CD4-positive, alpha-beta T cell (primary cell): ENCODE data around the gene LRIT2. TPM values are rescaled to one million over a fixed set of nuclear protein-coding genes. Genes with fewer than 3 reads are reported as not detected.
A peak's percentile ranks its signal among the peaks of the same experiment; 100 is the strongest.
"Not testable (repeated sequence)": the region's sequence is repeated elsewhere in the genome, so short reads cannot be mapped to it uniquely, and the experiment has no call there.

Experiments used
- ATAC-seq: fragments of 200-7000 bp; cut with Tn5 transposase; one replicate; pipeline ENCODE4 v1.10.0; 2022; ENCODE audit warnings: mild to moderate bottlenecking; ENCODE audit not compliant: poor library complexity
- CTCF ChIA-PET: fragments of 350-600 bp; sonication (Branson Sonifier 250); formaldehyde crosslinking; loops from one replicate; lab custom pipeline; 2021; ENCODE audit warnings: antibody characterized with exemption, inconsistent platforms; lab: Charles Lee
- POLR2A ChIA-PET: fragments of 350-600 bp; sonication (Branson Sonifier 250); formaldehyde crosslinking; loops from one replicate; lab custom pipeline; 2021; ENCODE audit warnings: antibody characterized with exemption, inconsistent platforms; lab: Charles Lee
- DNase-seq, 14 experiments: peaks; one replicate each; pipeline ENCODE4 v3.0.0-alpha.2; 2013 to 2020; ENCODE audit warnings: mixed read lengths in 2 of 14
- H3K27ac ChIP-seq, 2 donors: one replicate each; pipeline versions ENCODE4 v1.5.1 to v1.7.0; 2013; ENCODE audit warnings: low read length in 2 of 2, low read depth in 1 of 2, mild to moderate bottlenecking in 1 of 2
- H3K27me3 ChIP-seq, 2 experiments: 1 replicate in 1 of 2; 2 replicates in 1 of 2; pipeline versions ENCODE4 v1.6.1 to v1.7.0; 2013; ENCODE audit warnings: low read length in 2 of 2, control low read depth in 1 of 2, mild to moderate bottlenecking in 1 of 2, moderate library complexity in 1 of 2; ENCODE audit not compliant: insufficient read depth in 2 of 2, control insufficient read depth in 1 of 2
- H3K36me3 ChIP-seq: one replicate; pipeline ENCODE4 v1.6.1; 2013; ENCODE audit warnings: low read length, control low read depth; ENCODE audit not compliant: insufficient read depth
- H3K4me1 ChIP-seq: one replicate; pipeline ENCODE4 v1.6.1; 2013; ENCODE audit warnings: low read length, control low read depth; ENCODE audit not compliant: insufficient read depth
- H3K4me3 ChIP-seq: one replicate; pipeline ENCODE4 v1.5.1; 2013; ENCODE audit warnings: mild to moderate bottlenecking, low read length, moderate library complexity
- H3K9me3 ChIP-seq, 2 experiments: 1 replicate in 1 of 2; 2 replicates in 1 of 2; pipeline versions ENCODE4 v1.6.1 to v1.7.0; 2013; ENCODE audit warnings: low read length in 2 of 2, mild to moderate bottlenecking in 2 of 2, control low read depth in 1 of 2, moderate library complexity in 1 of 2; ENCODE audit not compliant: control insufficient read depth in 1 of 2, insufficient read depth in 1 of 2
- H3K27ac Mint-ChIP-seq: one replicate; pipeline ENCODE4 v1.8.0; 2020; ENCODE audit warnings: mixed read lengths
- H3K27me3 Mint-ChIP-seq: one replicate; pipeline ENCODE4 v1.8.0; 2021; ENCODE audit warnings: mixed read lengths
- H3K36me3 Mint-ChIP-seq: one replicate; pipeline ENCODE4 v1.8.0; 2021; ENCODE audit warnings: low read depth, mixed read lengths
- H3K4me1 Mint-ChIP-seq: one replicate; pipeline ENCODE4 v1.8.0; 2021; ENCODE audit warnings: low read depth, mixed read lengths
- H3K4me3 Mint-ChIP-seq: one replicate; pipeline ENCODE4 v1.8.0; 2020; ENCODE audit warnings: mild to moderate bottlenecking, mixed read lengths
- H3K9me3 Mint-ChIP-seq: one replicate; pipeline ENCODE4 v1.8.0; 2020; ENCODE audit warnings: mixed read lengths
- CTCF ChIP-seq: fragments of 200-600 bp; IDR thresholded peaks from one replicate; pipeline ENCODE4 v1.8.0; 2022; ENCODE audit warnings: antibody characterized with exemption, mild to moderate bottlenecking
- intact Hi-C, 2 experiments: fragments of 100-400 bp; cut with DNase I in 1 of 2; cut with micrococcal nuclease in 1 of 2; formaldehyde crosslinking; loops; one replicate each; pipeline versions ENCODE4 v1.15.1 to v1.9.0; 2023 to 2025; cut with DNase I, micrococcal nuclease
- total RNA-seq, 174 experiments: library from RNA in 2 of 174; stranded (reverse) in 2 of 174; gene quantifications; one replicate each; pipeline ENCODE4 v1.2.3 and lab custom pipeline; 2021 to 2026

Gene LRIT2
- total RNA-seq, 2 experiments from 2014 or later: not detected

GRCh38 chr10:84181631-84182030 is 43.7 kb downstream of the LRIT2 start:
- Mint-ChIP-seq H3K27ac (no peak overlapping the region), H3K4me1 (peaks cover 9% of the 10 kb centered on the region), H3K36me3 (no peaks in the 10 kb centered on the region), H3K27me3 (no peaks in the 10 kb centered on the region), H3K4me3 (no peak overlapping the region), H3K9me3 (no peaks in the 10 kb centered on the region)
- H3K36me3 ChIP-seq: no peaks in the 10 kb centered on the region
- H3K27ac ChIP-seq: no peak overlapping the region
- peaks cover 25% of the 10 kb centered on the region for H3K4me1 ChIP-seq
- no peak for ATAC-seq
- no peak for DNase-seq
- POLR2A ChIA-PET: no interaction called here
- no peak for TF ChIP-seq CTCF
- H3K27me3 ChIP-seq: no peaks in the 10 kb centered on the region
- H3K9me3 ChIP-seq: peaks cover 0 to 11% of the 10 kb centered on the region in 2 experiments
- intact Hi-C loops: no loop called here
- H3K4me3 ChIP-seq: no peak overlapping the region
- CTCF ChIA-PET: no interaction called here

- peaks cover 0 to 11% of the 10 kb centered on the region in 2 experiments for H3K9me3 ChIP-seq
- ATAC-seq, H3K4me3 ChIP-seq, DNase-seq, H3K9me3 Mint-ChIP-seq, H3K27me3 ChIP-seq, H3K4me3 Mint-ChIP-seq, H3K36me3 Mint-ChIP-seq, CTCF ChIA-PET, intact Hi-C loops, POLR2A ChIA-PET, H3K27me3 Mint-ChIP-seq, H3K27ac Mint-ChIP-seq, H3K36me3 ChIP-seq, H3K27ac ChIP-seq: not testable (repeated sequence)
- H3K4me1 Mint-ChIP-seq: peaks cover 18% of the 10 kb centered on the region
- peaks cover 33% of the 10 kb centered on the region for H3K4me1 ChIP-seq
Measured at GRCh38 chr10:84180386-84180785, 45.0 kb downstream of the LRIT2 start.

- Histone ChIP-seq H3K36me3 (no peaks in the 10 kb centered on the region), H3K4me1 (peaks cover 33% of the 10 kb centered on the region), H3K27ac (no peak overlapping the region), H3K27me3 (no peaks in the 10 kb centered on the region), H3K4me3 (no peak overlapping the region), H3K9me3 (peaks cover 0 to 11% of the 10 kb centered on the region in 2 experiments)
- Mint-ChIP-seq H3K9me3 (no peaks in the 10 kb centered on the region), H3K27ac (no peak overlapping the region), H3K4me1 (peaks cover 13% of the 10 kb centered on the region), H3K27me3 (no peaks in the 10 kb centered on the region), H3K36me3 (no peaks in the 10 kb centered on the region), H3K4me3 (no peak overlapping the region)
- TF ChIP-seq CTCF: no peak
- ATAC-seq (peak; percentile 60), DNase-seq (peak in 7 of 14 experiments; percentile 11 to 68 (median 34))
- ChIA-PET POLR2A (no interaction called here), CTCF (no interaction called here)
- intact Hi-C loops: no loop called here
Measured at GRCh38 chr10:84179059-84179710, 46.2 kb downstream of the LRIT2 start.
